Liver (tissue), 3 donors: Measurements from ENCODE around the gene SCN8A.

Experiments used
- ATF3 ChIP-seq: IDR thresholded peaks from 2 replicates; pipeline ENCODE4 v1.6.1; 2016; ENCODE audit warnings: antibody characterized with exemption
- EGR1 ChIP-seq, 2 donors: IDR thresholded peaks; 2 replicates each; pipeline ENCODE4 v1.6.1; 2016 to 2018; ENCODE audit warnings: antibody characterized with exemption in 2 of 2, low read depth in 2 of 2
- FOXA1 ChIP-seq: IDR thresholded peaks from 2 replicates; pipeline ENCODE4 v1.6.1; 2016; ENCODE audit warnings: antibody characterized with exemption
- GABPA ChIP-seq, 2 donors: IDR thresholded peaks in 1 of 2; conservative IDR thresholded peaks in 1 of 2; 2 replicates each; pipeline ENCODE4 v1.6.1; 2016; ENCODE audit warnings: antibody characterized with exemption in 2 of 2, mild to moderate bottlenecking in 1 of 2, moderate library complexity in 1 of 2
- HNF4A ChIP-seq, 2 donors: conservative IDR thresholded peaks; 2 replicates each; pipeline ENCODE4 v1.6.1; 2016; ENCODE audit warnings: antibody characterized with exemption in 2 of 2, mild to moderate bottlenecking in 2 of 2
- HNF4G ChIP-seq: IDR thresholded peaks from 2 replicates; pipeline ENCODE4 v1.6.1; 2016; ENCODE audit warnings: antibody characterized with exemption
- MAX ChIP-seq: IDR thresholded peaks from 2 replicates; pipeline ENCODE4 v1.6.1; 2016; ENCODE audit warnings: antibody characterized with exemption
- RAD21 ChIP-seq, 2 donors: IDR thresholded peaks; 2 replicates each; pipeline ENCODE4 v1.6.1; 2016; ENCODE audit warnings: antibody characterized with exemption in 2 of 2, mild to moderate bottlenecking in 2 of 2
- SP1 ChIP-seq: IDR thresholded peaks from 2 replicates; pipeline ENCODE4 v1.6.1; 2018; ENCODE audit warnings: antibody characterized with exemption, mild to moderate bottlenecking
- TAF1 ChIP-seq: conservative IDR thresholded peaks from 2 replicates; pipeline ENCODE4 v1.6.1; 2016; ENCODE audit warnings: antibody characterized with exemption, mild to moderate bottlenecking
- YY1 ChIP-seq: IDR thresholded peaks from 2 replicates; pipeline ENCODE4 v1.6.1; 2016; ENCODE audit warnings: antibody characterized with exemption, mild to moderate bottlenecking
- TF ChIP-seq, protein P1 (sequence below): fragments of 150-350 bp; IDR thresholded peaks from 2 replicates; pipeline ENCODE4 v1.5.1; 2017; ENCODE audit warnings: improper control_type of control experiment, low read depth, low read length; ENCODE audit not compliant: missing input control
- TF ChIP-seq, protein P2 (sequence below): IDR thresholded peaks from 2 replicates; pipeline ENCODE4 v1.6.1; 2016; ENCODE audit warnings: antibody characterized with exemption
- donor health status: healthy.
- donor health status: healthy.

DNA sequence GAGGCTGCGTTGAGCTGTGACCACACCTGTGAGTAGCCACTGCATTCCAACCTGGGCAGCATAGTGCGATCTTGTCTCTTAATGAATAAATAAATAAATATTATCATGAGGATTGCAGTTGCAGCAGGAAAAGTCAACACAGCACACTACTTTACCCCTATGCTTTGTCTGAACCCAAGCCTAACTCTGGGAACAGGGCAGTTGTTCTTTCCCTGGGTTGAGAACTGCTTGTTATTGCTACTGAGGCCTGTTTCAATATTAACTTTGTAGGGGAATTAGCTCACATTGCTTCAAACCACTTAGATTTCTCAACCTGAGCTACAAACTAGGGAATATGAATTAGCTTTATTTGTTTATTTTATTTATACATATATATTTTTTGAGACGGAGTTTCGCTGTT is 102.5 kb downstream of the SCN8A start:
- TF ChIP-seq HNF4G (no peak), EGR1 (IDR thresholded peaks at IDR 0.05; ENCODE audit: low read depth in 2 of 2) (no peak), MAX (no peak), FOXA1 (no peak), ATF3 (no peak), GABPA (IDR thresholded peaks at IDR 0.05 in 1 of 2, conservative IDR thresholded peaks at IDR 0.05 in 1 of 2) (no peak), SP1 (no peak), RAD21 (IDR thresholded peaks at IDR 0.05) (no peak), TAF1 (no peak), YY1 (no peak), HNF4A (conservative IDR thresholded peaks at IDR 0.05) (peak; percentile 5 to 21)
- TF ChIP-seq, protein P1, sequence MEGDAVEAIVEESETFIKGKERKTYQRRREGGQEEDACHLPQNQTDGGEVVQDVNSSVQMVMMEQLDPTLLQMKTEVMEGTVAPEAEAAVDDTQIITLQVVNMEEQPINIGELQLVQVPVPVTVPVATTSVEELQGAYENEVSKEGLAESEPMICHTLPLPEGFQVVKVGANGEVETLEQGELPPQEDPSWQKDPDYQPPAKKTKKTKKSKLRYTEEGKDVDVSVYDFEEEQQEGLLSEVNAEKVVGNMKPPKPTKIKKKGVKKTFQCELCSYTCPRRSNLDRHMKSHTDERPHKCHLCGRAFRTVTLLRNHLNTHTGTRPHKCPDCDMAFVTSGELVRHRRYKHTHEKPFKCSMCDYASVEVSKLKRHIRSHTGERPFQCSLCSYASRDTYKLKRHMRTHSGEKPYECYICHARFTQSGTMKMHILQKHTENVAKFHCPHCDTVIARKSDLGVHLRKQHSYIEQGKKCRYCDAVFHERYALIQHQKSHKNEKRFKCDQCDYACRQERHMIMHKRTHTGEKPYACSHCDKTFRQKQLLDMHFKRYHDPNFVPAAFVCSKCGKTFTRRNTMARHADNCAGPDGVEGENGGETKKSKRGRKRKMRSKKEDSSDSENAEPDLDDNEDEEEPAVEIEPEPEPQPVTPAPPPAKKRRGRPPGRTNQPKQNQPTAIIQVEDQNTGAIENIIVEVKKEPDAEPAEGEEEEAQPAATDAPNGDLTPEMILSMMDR: no peak
- TF ChIP-seq, protein P2, sequence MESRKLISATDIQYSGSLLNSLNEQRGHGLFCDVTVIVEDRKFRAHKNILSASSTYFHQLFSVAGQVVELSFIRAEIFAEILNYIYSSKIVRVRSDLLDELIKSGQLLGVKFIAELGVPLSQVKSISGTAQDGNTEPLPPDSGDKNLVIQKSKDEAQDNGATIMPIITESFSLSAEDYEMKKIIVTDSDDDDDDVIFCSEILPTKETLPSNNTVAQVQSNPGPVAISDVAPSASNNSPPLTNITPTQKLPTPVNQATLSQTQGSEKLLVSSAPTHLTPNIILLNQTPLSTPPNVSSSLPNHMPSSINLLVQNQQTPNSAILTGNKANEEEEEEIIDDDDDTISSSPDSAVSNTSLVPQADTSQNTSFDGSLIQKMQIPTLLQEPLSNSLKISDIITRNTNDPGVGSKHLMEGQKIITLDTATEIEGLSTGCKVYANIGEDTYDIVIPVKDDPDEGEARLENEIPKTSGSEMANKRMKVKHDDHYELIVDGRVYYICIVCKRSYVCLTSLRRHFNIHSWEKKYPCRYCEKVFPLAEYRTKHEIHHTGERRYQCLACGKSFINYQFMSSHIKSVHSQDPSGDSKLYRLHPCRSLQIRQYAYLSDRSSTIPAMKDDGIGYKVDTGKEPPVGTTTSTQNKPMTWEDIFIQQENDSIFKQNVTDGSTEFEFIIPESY: no peak
